Measurements from ENCODE around the gene PNMA8B. TPM values are rescaled to one million over a fixed set of nuclear protein-coding genes. Genes with fewer than 3 reads are reported as not detected.

The PNMA8B gene
- total RNA-seq, 1 experiment from 2014 or later: 0.10 TPM

DNA sequence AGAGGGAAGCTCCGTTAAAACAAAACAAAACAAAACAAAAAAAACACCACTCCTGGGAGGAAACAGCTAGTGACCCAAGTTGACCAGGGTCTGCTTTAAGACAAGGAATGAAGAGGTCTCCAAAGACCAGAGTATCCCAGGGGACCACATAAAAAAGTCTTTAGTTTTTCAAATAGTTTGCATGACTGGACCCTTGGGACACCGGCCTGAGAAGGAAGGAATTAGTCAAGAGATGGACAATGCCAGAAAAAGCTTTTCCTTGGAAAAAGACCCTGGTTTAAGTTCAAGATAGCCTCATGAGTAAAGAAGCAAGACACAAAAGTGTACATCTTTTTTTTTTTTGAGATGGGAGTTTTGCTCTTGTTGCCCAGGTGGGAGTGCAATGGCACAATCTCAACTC, 12.5 kb upstream of the PNMA8B start:
- Histone ChIP-seq H3K4me1 (ENCODE audit: control insufficient read depth in 1 of 2, insufficient read depth in 2 of 2, low read length in 2 of 2) (peaks cover 0 to 4% of the 10 kb centered on the region in 2 experiments; a peak in 2 of 4 replicates), H3K9me3 (ENCODE audit: control insufficient read depth in 1 of 2, insufficient read depth in 1 of 2, low read depth in 1 of 2, low read length in 2 of 2) (no peaks in the 10 kb centered on the region), H3K27me3 (ENCODE audit: insufficient read depth, low read length) (no peaks in the 10 kb centered on the region), H3K4me3 (replicated peaks in 1 of 2; ENCODE audit: low read depth in 1 of 2, low read length in 2 of 2) (no peak overlapping the region), H3K9ac (ENCODE audit: low read length) (no peak overlapping the region), H4K20me1 (ENCODE audit: insufficient read depth) (no peaks in the 10 kb centered on the region), H3K36me3 (ENCODE audit: control insufficient read depth in 1 of 2, insufficient read depth in 2 of 2, low read length in 2 of 2) (no peaks in the 10 kb centered on the region), H3K79me2 (ENCODE audit: insufficient read depth, low read length) (no peaks in the 10 kb centered on the region), H2AFZ (ENCODE audit: low read depth, low read length, poor library complexity, severe bottlenecking) (no peak overlapping the region), H3K9me2 (ENCODE audit: insufficient read depth) (no peaks in the 10 kb centered on the region), H3K27ac (ENCODE audit: low read depth, low read length) (no peak overlapping the region), H3K4me2 (ENCODE audit: low read length) (no peak overlapping the region)
- ChIA-PET CTCF (interaction anchor here (0.7 to 1.1 kb wide), 2 partner anchors 32 to 431 kb away, joined by 3 read pairs; no protein-coding TSS in a partner anchor), RAD21 (ENCODE audit: low non-redundant PET in 1 of 2, low total read pairs in 2 of 2, uncharacterized antibody in 2 of 2, unreplicated experiment in 2 of 2) (no interaction called here), POLR2A (no interaction called here)
- no peak for DNase-seq (ENCODE audit: low read depth, low spot score)
- ATAC-seq: no peak
- TF ChIP-seq, protein P1, sequence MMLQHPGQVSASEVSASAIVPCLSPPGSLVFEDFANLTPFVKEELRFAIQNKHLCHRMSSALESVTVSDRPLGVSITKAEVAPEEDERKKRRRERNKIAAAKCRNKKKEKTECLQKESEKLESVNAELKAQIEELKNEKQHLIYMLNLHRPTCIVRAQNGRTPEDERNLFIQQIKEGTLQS (IDR thresholded peaks at IDR 0.05): no peak
- TF ChIP-seq, protein P2, sequence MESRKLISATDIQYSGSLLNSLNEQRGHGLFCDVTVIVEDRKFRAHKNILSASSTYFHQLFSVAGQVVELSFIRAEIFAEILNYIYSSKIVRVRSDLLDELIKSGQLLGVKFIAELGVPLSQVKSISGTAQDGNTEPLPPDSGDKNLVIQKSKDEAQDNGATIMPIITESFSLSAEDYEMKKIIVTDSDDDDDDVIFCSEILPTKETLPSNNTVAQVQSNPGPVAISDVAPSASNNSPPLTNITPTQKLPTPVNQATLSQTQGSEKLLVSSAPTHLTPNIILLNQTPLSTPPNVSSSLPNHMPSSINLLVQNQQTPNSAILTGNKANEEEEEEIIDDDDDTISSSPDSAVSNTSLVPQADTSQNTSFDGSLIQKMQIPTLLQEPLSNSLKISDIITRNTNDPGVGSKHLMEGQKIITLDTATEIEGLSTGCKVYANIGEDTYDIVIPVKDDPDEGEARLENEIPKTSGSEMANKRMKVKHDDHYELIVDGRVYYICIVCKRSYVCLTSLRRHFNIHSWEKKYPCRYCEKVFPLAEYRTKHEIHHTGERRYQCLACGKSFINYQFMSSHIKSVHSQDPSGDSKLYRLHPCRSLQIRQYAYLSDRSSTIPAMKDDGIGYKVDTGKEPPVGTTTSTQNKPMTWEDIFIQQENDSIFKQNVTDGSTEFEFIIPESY (IDR thresholded peaks at IDR 0.05; ENCODE audit: extremely low read depth, insufficient replicate concordance, low read length): no peak
- no peak for TF ChIP-seq CBX3 (IDR thresholded peaks at IDR 0.05; ENCODE audit: low read depth)
- intact Hi-C loops (cut with micrococcal nuclease): no loop called here
- no TSS peak for BruUV-seq (replicated peaks)

DNA sequence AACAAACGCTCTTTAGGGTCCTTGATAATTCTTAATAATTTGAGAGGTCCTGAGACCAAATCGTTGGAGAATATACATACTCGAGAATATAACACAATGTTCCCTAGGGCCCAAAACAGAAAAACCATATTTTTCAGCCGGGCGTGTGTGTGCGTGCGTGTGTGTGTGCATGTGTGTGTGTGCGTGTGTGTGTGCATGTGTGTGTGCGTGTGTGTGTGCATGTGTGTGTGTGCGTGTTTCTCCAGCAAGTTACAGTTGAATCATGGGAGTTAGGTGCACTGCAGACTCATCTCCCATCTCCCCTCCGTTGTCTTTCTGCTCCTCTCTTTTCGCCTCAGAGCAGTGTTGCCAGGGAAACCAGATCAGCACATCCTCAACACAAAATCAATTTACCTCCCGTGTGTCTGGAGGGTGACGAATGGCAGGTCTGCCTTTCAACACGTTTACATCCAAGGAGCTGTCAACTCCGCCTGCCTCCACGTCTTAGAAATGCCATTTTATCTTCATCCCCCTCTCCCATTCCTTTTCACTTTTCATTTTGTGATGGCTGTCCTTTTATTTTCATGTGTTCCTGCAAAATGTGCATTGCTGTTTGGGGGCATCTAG, 8.3 kb upstream of the PNMA8B start:
- RAD21 ChIA-PET (ENCODE audit: low non-redundant PET in 1 of 2, low total read pairs in 2 of 2, uncharacterized antibody in 2 of 2, unreplicated experiment in 2 of 2): no interaction called here
- Histone ChIP-seq H3K36me3 (ENCODE audit: control insufficient read depth in 1 of 2, insufficient read depth in 2 of 2, low read length in 2 of 2) (no peaks in the 10 kb centered on the region), H2AFZ (ENCODE audit: low read depth, low read length, poor library complexity, severe bottlenecking) (no peak overlapping the region), H3K9me2 (ENCODE audit: insufficient read depth) (no peaks in the 10 kb centered on the region), H3K27me3 (ENCODE audit: insufficient read depth, low read length) (no peaks in the 10 kb centered on the region), H3K4me1 (ENCODE audit: control insufficient read depth in 1 of 2, insufficient read depth in 2 of 2, low read length in 2 of 2) (peaks cover 0 to 7% of the 10 kb centered on the region in 2 experiments; a peak in 3 of 4 replicates), H3K79me2 (ENCODE audit: insufficient read depth, low read length) (no peaks in the 10 kb centered on the region), H3K9ac (ENCODE audit: low read length) (no peak overlapping the region), H3K27ac (ENCODE audit: low read depth, low read length) (no peak overlapping the region), H3K9me3 (ENCODE audit: control insufficient read depth in 1 of 2, insufficient read depth in 1 of 2, low read depth in 1 of 2, low read length in 2 of 2) (no peaks in the 10 kb centered on the region), H3K4me3 (replicated peaks in 1 of 2; ENCODE audit: low read depth in 1 of 2, low read length in 2 of 2) (no peak overlapping the region), H3K4me2 (ENCODE audit: low read length) (no peak overlapping the region), H4K20me1 (ENCODE audit: insufficient read depth) (no peaks in the 10 kb centered on the region)
- POLR2A ChIA-PET: no interaction called here
- intact Hi-C loops (cut with micrococcal nuclease): no loop called here
- BruUV-seq (replicated peaks): no TSS peak
- DNase-seq (ENCODE audit: low read depth, low spot score) (no peak), ATAC-seq (no peak)
- CTCF ChIA-PET: interaction anchor here (1.1 kb wide), 1 partner anchor 102 kb away, joined by 3 read pairs; no protein-coding TSS in a partner anchor
- TF ChIP-seq, protein P3, sequence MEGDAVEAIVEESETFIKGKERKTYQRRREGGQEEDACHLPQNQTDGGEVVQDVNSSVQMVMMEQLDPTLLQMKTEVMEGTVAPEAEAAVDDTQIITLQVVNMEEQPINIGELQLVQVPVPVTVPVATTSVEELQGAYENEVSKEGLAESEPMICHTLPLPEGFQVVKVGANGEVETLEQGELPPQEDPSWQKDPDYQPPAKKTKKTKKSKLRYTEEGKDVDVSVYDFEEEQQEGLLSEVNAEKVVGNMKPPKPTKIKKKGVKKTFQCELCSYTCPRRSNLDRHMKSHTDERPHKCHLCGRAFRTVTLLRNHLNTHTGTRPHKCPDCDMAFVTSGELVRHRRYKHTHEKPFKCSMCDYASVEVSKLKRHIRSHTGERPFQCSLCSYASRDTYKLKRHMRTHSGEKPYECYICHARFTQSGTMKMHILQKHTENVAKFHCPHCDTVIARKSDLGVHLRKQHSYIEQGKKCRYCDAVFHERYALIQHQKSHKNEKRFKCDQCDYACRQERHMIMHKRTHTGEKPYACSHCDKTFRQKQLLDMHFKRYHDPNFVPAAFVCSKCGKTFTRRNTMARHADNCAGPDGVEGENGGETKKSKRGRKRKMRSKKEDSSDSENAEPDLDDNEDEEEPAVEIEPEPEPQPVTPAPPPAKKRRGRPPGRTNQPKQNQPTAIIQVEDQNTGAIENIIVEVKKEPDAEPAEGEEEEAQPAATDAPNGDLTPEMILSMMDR (IDR thresholded peaks at IDR 0.05 in 2 of 3, conservative IDR thresholded peaks at IDR 0.05 in 1 of 3; ENCODE audit: borderline replicate concordance in 1 of 3, insufficient read depth in 1 of 3, low read depth in 2 of 3, low read length in 2 of 3): no peak
- TF ChIP-seq SRF (IDR thresholded peaks at IDR 0.05; ENCODE audit: low read depth) (no peak), EZH2 (IDR thresholded peaks at IDR 0.05) (no peak), RAD21 (IDR thresholded peaks at IDR 0.05; ENCODE audit: low read depth) (no peak), CBX3 (IDR thresholded peaks at IDR 0.05; ENCODE audit: low read depth) (no peak), SIN3A (IDR thresholded peaks at IDR 0.05; ENCODE audit: low read depth) (no peak), CEBPB (IDR thresholded peaks at IDR 0.05; ENCODE audit: low read depth) (no peak), EGR1 (IDR thresholded peaks at IDR 0.05; ENCODE audit: low read depth) (no peak), ZNF274 (IDR thresholded peaks at IDR 0.05; ENCODE audit: low read depth, low read length) (no peak), FOSL1 (IDR thresholded peaks at IDR 0.05; ENCODE audit: low read depth) (no peak), SP1 (IDR thresholded peaks at IDR 0.05; ENCODE audit: low read depth) (no peak), ELF1 (IDR thresholded peaks at IDR 0.05; ENCODE audit: borderline replicate concordance, low read depth) (no peak), POLR2A (IDR thresholded peaks at IDR 0.05; ENCODE audit: borderline replicate concordance, extremely low read depth, insufficient read depth, insufficient read length) (no peak)
- TF ChIP-seq, protein P4, sequence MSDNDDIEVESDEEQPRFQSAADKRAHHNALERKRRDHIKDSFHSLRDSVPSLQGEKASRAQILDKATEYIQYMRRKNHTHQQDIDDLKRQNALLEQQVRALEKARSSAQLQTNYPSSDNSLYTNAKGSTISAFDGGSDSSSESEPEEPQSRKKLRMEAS (IDR thresholded peaks at IDR 0.05): no peak
- TF ChIP-seq, protein P1 (IDR thresholded peaks at IDR 0.05): no peak
